22Rv1 (cell line): ENCODE results near the gene CD80.
"Not testable (repeated sequence)": the region's sequence is repeated elsewhere in the genome, so short reads cannot be mapped to it uniquely, and the experiment has no call there.

Source experiments
- H3K27ac ChIP-seq: fragments of 450-650 bp; 2 replicates; pipeline ENCODE4 v1.5.1; 2017
- CTCF ChIP-seq: fragments of 450-650 bp; IDR thresholded peaks from 2 replicates; pipeline ENCODE4 v1.5.1; 2017; ENCODE audit warnings: mild to moderate bottlenecking
- ZFX ChIP-seq: fragments of 450-650 bp; IDR thresholded peaks from 2 replicates; pipeline ENCODE4 v1.6.1; 2017; ENCODE audit warnings: antibody characterized with exemption, borderline replicate concordance

CD80 gene

GRCh38 chr3:119562307-119562961 lies 3.0 kb upstream of the CD80 start:
- no peak overlapping the region for H3K27ac ChIP-seq

GRCh38 chr3:119560160-119560559 lies 746 bp upstream of the CD80 start:
- TF ChIP-seq CTCF (no peak), ZFX (no peak)
- no peak overlapping the region for H3K27ac ChIP-seq

More at GRCh38 chr3:119562307-119562961, 3.0 kb upstream of the CD80 start:
- TF ChIP-seq ZFX (no peak), CTCF (no peak)

GRCh38 chr3:119558626-119559317 lies 642 bp downstream of the CD80 start:
- no peak overlapping the region for H3K27ac ChIP-seq
- no peak for TF ChIP-seq CTCF
- no peak for TF ChIP-seq ZFX

- TF ChIP-seq ZFX (no peak), CTCF (no peak)
- H3K27ac ChIP-seq: no peak overlapping the region
These were observed 1.5 kb downstream of the CD80 start for GRCh38 chr3:119557877-119558269.

GRCh38 chr3:119557192-119557876 lies 2.1 kb downstream of the CD80 start:
- TF ChIP-seq ZFX: no peak
- H3K27ac ChIP-seq: no peak overlapping the region

GRCh38 chr3:119555929-119556328 lies 3.5 kb downstream of the CD80 start:
- no peak for TF ChIP-seq ZFX
- no peak overlapping the region for H3K27ac ChIP-seq

- H3K27ac ChIP-seq: no peak overlapping the region
- TF ChIP-seq CTCF (no peak), ZFX (no peak)
These were observed 4.1 kb downstream of the CD80 start for GRCh38 chr3:119555309-119555735.

GRCh38 chr3:119553823-119554415 lies 5.5 kb downstream of the CD80 start:
- no peak overlapping the region for H3K27ac ChIP-seq
- TF ChIP-seq CTCF (no peak), ZFX (no peak)

- not testable (repeated sequence) for H3K27ac ChIP-seq
These were observed 6.5 kb downstream of the CD80 start for GRCh38 chr3:119552928-119553327.
